ENCODE results near the gene PIK3AP1.
"Not testable (repeated sequence)": the region's sequence is repeated elsewhere in the genome, so short reads cannot be mapped to it uniquely, and the experiment has no call there.

PIK3AP1 gene

DNA sequence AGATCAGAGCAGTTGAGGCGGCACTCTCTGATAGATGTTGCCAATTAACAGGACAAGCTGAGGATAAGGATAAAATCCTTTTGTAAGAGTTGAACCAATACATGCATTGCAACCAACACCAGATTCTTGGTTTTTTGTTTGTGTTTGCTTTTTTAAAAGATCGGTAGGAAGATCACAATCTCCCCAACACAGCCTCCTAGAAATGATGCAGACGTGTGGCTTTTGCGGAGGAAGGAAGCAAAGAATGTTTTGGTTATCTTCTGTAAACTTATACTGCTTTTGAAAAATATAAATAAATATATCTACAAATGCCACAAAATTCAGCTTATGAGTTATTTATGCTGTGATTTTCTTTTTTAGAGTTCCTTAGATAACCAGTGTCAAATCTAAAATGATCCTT is 35.5 kb downstream of the PIK3AP1 start:
- DNase-seq (ENCODE audit: low read depth in 1 of 2, low spot score in 1 of 2), result no peak
- Histone ChIP-seq H3K27me3 (ENCODE audit: insufficient read depth, poor library complexity, severe bottlenecking) (no peaks in the 10 kb centered on the region), H3K4me3 (replicated peaks; ENCODE audit: insufficient read depth, low read length) (no peak overlapping the region), H3K27ac (replicated peaks) (no peak overlapping the region)
- no peak for TF ChIP-seq SPI1 (IDR thresholded peaks at IDR 0.05; ENCODE audit: borderline replicate concordance, low read depth)
- no peak for TF ChIP-seq GABPA (IDR thresholded peaks at IDR 0.05; ENCODE audit: low read depth)
- TF ChIP-seq, protein P1, sequence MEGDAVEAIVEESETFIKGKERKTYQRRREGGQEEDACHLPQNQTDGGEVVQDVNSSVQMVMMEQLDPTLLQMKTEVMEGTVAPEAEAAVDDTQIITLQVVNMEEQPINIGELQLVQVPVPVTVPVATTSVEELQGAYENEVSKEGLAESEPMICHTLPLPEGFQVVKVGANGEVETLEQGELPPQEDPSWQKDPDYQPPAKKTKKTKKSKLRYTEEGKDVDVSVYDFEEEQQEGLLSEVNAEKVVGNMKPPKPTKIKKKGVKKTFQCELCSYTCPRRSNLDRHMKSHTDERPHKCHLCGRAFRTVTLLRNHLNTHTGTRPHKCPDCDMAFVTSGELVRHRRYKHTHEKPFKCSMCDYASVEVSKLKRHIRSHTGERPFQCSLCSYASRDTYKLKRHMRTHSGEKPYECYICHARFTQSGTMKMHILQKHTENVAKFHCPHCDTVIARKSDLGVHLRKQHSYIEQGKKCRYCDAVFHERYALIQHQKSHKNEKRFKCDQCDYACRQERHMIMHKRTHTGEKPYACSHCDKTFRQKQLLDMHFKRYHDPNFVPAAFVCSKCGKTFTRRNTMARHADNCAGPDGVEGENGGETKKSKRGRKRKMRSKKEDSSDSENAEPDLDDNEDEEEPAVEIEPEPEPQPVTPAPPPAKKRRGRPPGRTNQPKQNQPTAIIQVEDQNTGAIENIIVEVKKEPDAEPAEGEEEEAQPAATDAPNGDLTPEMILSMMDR (IDR thresholded peaks at IDR 0.05; ENCODE audit: insufficient read depth, low read length), result no peak
- TF ChIP-seq, protein P2, sequence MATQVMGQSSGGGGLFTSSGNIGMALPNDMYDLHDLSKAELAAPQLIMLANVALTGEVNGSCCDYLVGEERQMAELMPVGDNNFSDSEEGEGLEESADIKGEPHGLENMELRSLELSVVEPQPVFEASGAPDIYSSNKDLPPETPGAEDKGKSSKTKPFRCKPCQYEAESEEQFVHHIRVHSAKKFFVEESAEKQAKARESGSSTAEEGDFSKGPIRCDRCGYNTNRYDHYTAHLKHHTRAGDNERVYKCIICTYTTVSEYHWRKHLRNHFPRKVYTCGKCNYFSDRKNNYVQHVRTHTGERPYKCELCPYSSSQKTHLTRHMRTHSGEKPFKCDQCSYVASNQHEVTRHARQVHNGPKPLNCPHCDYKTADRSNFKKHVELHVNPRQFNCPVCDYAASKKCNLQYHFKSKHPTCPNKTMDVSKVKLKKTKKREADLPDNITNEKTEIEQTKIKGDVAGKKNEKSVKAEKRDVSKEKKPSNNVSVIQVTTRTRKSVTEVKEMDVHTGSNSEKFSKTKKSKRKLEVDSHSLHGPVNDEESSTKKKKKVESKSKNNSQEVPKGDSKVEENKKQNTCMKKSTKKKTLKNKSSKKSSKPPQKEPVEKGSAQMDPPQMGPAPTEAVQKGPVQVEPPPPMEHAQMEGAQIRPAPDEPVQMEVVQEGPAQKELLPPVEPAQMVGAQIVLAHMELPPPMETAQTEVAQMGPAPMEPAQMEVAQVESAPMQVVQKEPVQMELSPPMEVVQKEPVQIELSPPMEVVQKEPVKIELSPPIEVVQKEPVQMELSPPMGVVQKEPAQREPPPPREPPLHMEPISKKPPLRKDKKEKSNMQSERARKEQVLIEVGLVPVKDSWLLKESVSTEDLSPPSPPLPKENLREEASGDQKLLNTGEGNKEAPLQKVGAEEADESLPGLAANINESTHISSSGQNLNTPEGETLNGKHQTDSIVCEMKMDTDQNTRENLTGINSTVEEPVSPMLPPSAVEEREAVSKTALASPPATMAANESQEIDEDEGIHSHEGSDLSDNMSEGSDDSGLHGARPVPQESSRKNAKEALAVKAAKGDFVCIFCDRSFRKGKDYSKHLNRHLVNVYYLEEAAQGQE (IDR thresholded peaks at IDR 0.05; ENCODE audit: insufficient replicate concordance, low read depth), result no peak
- TF ChIP-seq POLR2AphosphoS5 (IDR thresholded peaks at IDR 0.05; ENCODE audit: low read depth), result no peak

DNA sequence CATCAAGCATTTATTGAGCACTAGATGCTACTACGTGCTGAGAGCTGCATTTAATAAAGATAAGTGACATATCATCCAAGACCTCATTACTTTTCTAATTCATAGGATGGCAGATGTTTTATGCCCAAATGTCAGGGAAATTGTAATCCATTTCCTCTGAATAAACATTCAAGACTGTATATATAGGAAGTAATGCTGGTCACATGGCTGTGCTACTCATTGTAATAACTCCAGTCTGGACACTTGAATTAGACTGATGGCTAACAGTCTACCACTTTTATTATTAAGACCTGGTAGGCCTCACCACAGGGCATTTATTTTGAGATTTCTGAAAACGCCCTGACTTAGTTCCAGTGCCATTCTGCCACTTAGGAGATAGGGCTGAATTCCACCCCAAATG is 36.6 kb downstream of the PIK3AP1 start:
- H3K27me3 ChIP-seq (ENCODE audit: insufficient read depth, poor library complexity, severe bottlenecking), result no peaks in the 10 kb centered on the region
- DNase-seq (ENCODE audit: low read depth in 1 of 2, low spot score in 1 of 2), result no peak
- H3K4me3 ChIP-seq (replicated peaks; ENCODE audit: insufficient read depth, low read length), result no peak overlapping the region
- peak overlapping the region; percentile 14; the same call in 1 of the 2 replicates for H3K27ac ChIP-seq (replicated peaks)
- no peak for TF ChIP-seq SPI1 (IDR thresholded peaks at IDR 0.05; ENCODE audit: borderline replicate concordance, low read depth)
- no peak for TF ChIP-seq GABPA (IDR thresholded peaks at IDR 0.05; ENCODE audit: low read depth)
- TF ChIP-seq POLR2AphosphoS5 (IDR thresholded peaks at IDR 0.05; ENCODE audit: low read depth), result no peak

DNA sequence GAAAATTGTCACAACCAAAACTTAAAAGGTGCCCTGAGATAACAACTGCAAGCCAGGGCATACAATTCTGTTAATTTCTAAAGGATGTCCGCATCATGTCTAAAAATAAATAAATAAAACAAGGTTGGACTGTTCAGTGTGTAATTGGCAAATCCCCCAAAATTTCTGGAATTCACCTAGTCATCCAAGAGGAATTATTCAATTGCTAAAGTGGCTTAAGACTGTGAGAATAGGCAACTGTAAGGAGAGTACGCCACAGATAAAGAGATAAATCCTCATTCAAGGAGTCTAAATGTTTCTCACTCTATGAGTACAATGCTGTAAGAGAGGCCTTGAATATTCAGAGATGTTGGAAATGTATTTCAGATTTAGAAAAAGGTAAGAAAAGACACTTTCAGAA is 37.2 kb downstream of the PIK3AP1 start:
- Histone ChIP-seq H3K27ac (replicated peaks) (no peak overlapping the region), H3K27me3 (ENCODE audit: insufficient read depth, poor library complexity, severe bottlenecking) (no peaks in the 10 kb centered on the region), H3K4me3 (replicated peaks; ENCODE audit: insufficient read depth, low read length) (no peak overlapping the region)
- TF ChIP-seq, protein P1 (IDR thresholded peaks at IDR 0.05; ENCODE audit: insufficient read depth, low read length), result no peak
- DNase-seq (ENCODE audit: low read depth in 1 of 2, low spot score in 1 of 2), result no peak

DNA sequence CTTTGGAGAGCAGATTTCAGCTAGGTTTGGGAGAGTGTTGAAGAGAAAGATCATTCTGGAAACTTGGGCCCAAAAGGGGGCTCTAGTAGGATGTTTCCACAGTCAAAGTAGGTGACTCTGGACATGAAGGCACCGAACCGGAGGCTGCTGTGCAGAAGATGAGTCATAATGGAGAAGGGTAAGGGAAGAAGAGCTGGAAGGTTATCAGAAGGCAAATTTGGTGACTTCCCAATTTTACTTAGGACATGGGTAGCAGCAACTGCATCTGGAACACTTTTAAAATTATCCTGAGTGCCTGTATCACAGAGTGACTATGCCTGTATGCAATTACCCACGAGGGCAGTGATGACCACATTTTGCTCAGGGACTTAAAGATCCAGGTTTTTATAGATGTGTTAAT is 38.8 kb downstream of the PIK3AP1 start:
- Histone ChIP-seq H3K4me3 (replicated peaks; ENCODE audit: insufficient read depth, low read length) (no peak overlapping the region), H3K27ac (replicated peaks) (0 out of 2 replicates have a peak overlapping the region, but pooled peaks have one; percentile 17), H3K27me3 (ENCODE audit: insufficient read depth, poor library complexity, severe bottlenecking) (no peaks in the 10 kb centered on the region)
- TF ChIP-seq GABPA (IDR thresholded peaks at IDR 0.05; ENCODE audit: low read depth), result no peak
- TF ChIP-seq POLR2AphosphoS5 (IDR thresholded peaks at IDR 0.05; ENCODE audit: low read depth), result no peak
- no peak for TF ChIP-seq SPI1 (IDR thresholded peaks at IDR 0.05; ENCODE audit: borderline replicate concordance, low read depth)
- TF ChIP-seq, protein P1 (IDR thresholded peaks at IDR 0.05; ENCODE audit: insufficient read depth, low read length), result no peak
- TF ChIP-seq, protein P2 (IDR thresholded peaks at IDR 0.05; ENCODE audit: insufficient replicate concordance, low read depth), result no peak
- DNase-seq (ENCODE audit: low read depth in 1 of 2, low spot score in 1 of 2), result no peak

DNA sequence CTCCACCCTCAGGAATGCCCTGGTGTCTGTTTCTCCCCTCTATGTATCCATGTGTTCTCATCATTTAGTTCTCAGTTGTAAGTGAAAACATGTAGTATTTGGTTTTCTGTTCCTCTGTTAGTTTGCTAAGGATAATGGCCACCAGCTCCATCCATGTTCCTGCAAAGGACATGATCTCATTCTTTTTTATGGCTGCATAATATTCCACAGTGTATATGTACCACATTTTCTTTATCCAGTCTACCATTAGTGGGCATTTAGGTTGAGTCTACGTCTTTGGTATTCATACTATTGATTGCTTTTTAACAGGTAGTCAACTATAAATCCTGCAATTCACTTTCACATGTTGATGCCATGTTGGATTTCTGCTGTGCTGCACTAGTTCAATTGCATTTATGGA is 39.9 kb downstream of the PIK3AP1 start:
- not testable (repeated sequence) for DNase-seq (ENCODE audit: low read depth in 1 of 2, low spot score in 1 of 2); H3K27me3 ChIP-seq (ENCODE audit: insufficient read depth, poor library complexity, severe bottlenecking); H3K27ac ChIP-seq (replicated peaks); H3K4me3 ChIP-seq (replicated peaks; ENCODE audit: insufficient read depth, low read length)
